ENCODE data around the gene SH3PXD2A. TPM values are rescaled to one million over a fixed set of nuclear protein-coding genes. Genes with fewer than 3 reads are reported as not detected.

SH3PXD2A gene
- total RNA-seq, 8 experiments from 2014 or later: 7.8 to 34.3 (median 12.8) TPM

DNA sequence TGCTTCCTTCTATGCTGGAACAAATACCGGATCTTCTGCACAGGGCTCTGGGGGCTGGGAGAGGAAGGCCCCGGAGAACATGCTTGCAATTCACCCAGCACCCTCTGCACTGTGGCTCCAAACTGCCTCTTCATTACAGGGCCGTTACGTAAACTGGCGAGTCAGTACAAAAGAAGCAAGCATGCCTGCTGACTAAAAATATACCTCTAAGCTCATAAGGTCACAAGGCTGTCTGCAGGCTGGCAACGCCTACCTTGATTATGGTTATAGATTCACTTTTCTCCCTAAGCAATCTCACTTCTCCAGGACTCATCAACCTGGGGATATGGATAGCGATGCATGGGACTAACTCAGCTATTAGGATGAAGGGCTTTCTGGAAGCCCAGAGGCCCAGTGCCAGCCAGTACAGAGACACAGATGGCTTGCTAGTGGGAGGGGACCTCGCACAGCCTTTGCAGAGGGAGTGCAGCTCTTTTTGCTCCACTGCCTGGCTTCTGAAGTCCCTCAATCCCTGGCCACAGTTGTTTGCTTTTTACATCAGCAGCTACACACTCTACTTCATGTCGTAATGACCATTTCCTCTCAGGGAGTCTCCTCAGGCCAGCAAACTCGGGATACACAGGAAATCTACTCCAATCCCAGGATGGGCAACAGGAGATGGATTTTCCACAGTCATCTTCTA, 96.1 kb downstream of the SH3PXD2A start:
- peak in 7 of 8 experiments; percentile 60 to 92 (median 80) for ATAC-seq (replicated peaks in 6 of 8)
- H3K4me3 ChIP-seq: no peak overlapping the region

DNA sequence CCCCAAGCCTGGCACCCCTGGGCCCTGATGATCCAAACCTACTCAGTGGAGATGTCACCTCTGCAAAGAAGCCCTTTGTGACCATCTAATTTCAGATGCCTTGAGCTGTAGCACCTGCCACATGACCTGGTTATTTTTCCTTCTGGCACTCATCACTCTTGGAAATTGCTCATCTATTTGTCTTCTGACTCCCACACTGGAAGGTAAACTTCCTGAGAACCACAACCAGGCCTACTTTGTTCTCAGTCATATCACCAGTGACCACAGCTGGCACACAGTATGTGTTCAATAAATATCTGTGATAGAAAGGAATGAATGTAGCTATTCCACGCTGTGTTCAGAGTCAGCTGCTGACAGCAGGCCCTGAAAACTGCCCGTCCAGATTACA, 97.1 kb downstream of the SH3PXD2A start:
- ATAC-seq (replicated peaks in 6 of 8): no peak
- in situ Hi-C loops (cut with MboI; ENCODE audit: low pct_unique_long_range_greater_than_20kb in 2 of 9, low sequenced_read_pairs in 9 of 9, unreplicated experiment in 9 of 9): no loop called here
- H3K4me3 ChIP-seq: no peak overlapping the region
- H3K4me1 ChIP-seq (replicated peaks in 1 of 2): peaks cover 14 to 17% of the 10 kb centered on the region in 2 donors
- H3K27ac ChIP-seq: peak overlapping the region in 1 of 2 donors; percentile 61
- WGBS, 10 experiments: 33 to 100% (median 87%) methylated on average over 1 to 2 of the region's 2 CpGs; no CpG with 5 or more reads in 3 of the 10 experiments

More for the DNA sequence above, 96.1 kb downstream of the SH3PXD2A start:
- in situ Hi-C loops (cut with MboI; ENCODE audit: low pct_unique_long_range_greater_than_20kb in 2 of 9, low sequenced_read_pairs in 9 of 9, unreplicated experiment in 9 of 9): no loop called here
- H3K4me1 ChIP-seq (replicated peaks in 1 of 2): peaks cover 16 to 18% of the 10 kb centered on the region in 2 donors
- WGBS, 10 experiments: 0 to 93% (median 36%) methylated on average over 1 to 9 of the region's 10 CpGs; no CpG with 5 or more reads in 1 of the 10 experiments
- peak overlapping the region; percentile 49 to 61 for H3K27ac ChIP-seq

DNA sequence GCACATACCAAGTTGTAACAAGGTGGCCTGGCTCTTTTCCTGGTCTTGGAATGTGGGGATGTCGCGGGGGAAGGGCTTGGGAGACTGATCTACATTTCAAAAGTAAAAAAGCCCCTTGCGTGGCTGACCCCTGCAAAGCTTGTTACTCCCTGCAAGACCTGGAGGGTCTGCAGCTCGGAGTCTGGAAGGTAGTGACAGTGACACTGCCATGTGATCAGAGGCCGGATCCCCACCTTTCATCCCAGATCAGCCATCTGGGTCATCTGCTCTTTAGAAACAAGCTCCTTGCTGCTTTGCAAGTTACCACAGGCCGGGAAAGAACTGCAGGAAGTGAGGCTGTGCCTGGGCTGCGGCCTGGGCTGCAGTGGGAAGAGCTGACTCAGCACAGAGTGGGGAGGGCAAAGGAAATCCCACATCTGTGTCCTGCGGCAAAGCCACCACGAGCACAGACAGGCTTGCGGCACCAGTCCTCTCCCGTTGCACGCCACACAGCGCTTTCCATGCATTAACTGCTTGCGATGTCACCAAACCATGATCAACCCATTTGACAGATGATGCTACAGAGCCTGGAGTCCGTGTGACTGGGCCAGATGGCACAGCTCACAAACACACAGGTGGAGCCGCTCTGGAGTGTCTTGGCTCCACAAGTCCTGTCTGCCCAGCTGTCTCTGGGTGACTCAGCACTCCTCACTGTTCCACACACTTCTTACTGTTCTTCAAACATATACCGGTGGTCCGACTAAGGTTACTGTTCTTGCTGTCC, 97.7 kb downstream of the SH3PXD2A start:
- 60 to 96% (median 69%) methylated on average over 1 to 11 of the region's 18 CpGs; no CpG with 5 or more reads in 1 of the 10 experiments for WGBS, 10 experiments
- ATAC-seq (replicated peaks in 6 of 8): peak in 2 of 8 experiments; percentile 67 to 76
- peaks cover 14 to 15% of the 10 kb centered on the region in 2 donors for H3K4me1 ChIP-seq (replicated peaks in 1 of 2)
- in situ Hi-C loops (cut with MboI; ENCODE audit: low pct_unique_long_range_greater_than_20kb in 2 of 9, low sequenced_read_pairs in 9 of 9, unreplicated experiment in 9 of 9): no loop called here
- no peak overlapping the region for H3K27ac ChIP-seq
- H3K4me3 ChIP-seq: no peak overlapping the region

DNA sequence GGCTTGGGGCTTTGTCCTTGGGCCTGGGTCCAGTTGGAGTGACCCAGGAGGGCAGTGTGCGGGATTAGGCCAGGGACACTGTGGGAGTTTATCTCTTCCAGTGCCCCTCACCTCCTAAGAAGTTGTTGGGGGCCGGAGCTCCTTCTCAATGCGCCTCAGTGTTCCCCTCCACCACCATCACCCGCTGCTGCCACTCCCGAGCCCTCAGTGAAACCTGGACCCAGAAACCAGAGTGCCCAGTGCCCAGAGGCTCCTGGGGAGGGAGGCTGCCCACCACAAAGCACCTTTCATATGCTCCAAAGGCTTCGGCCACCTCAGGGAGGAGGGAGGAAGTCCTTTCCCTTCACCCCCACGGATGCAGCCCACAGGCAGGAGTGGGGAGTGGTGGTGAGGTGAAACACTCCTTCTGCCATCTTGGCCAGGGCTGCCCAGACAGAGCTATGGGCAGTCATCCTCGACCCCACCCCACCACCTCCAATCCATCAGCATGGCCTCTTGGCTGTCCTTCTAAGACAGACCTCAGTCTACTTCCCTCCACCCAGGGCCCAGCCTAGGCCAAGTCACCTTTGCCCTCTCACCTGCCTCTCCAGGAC, 99.0 kb downstream of the SH3PXD2A start:
- no peak for ATAC-seq (replicated peaks in 6 of 8)
- peaks cover 14 to 15% of the 10 kb centered on the region in 2 donors for H3K4me1 ChIP-seq (replicated peaks in 1 of 2)
- no peak overlapping the region for H3K4me3 ChIP-seq
- WGBS, 10 experiments: 67 to 100% (median 91%) methylated on average over 1 to 5 of the region's 8 CpGs; no CpG with 5 or more reads in 5 of the 10 experiments
- H3K27ac ChIP-seq: no peak overlapping the region
- in situ Hi-C loops (cut with MboI; ENCODE audit: low pct_unique_long_range_greater_than_20kb in 2 of 9, low sequenced_read_pairs in 9 of 9, unreplicated experiment in 9 of 9): no loop called here

DNA sequence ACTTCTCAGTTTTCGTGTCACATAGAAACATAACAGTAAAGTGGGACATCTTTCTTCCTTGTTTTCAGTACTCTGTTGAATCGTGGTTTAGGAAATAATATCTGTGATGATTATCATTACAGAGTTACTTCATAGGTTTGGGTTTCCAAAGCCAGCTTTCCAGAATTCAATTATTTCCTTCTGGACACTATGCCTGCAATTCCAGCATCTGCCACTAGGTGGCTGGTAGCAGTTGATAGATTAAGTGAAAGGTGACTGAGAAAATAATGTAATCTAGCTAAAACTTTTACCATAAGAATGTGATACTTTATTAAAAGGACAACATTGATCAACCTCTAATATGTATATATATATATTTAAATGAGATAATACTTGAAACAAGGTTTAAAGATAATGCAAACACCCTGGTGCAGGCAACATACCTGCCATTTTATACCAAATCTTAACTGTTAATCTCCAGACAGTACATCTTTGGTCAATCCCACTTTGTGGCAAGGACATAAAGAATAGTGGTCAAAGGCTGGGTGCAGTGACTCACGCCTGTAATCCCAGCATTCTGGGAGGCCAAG, 102.6 kb downstream of the SH3PXD2A start:
- Histone ChIP-seq H3K4me3 (no peak overlapping the region), H3K27ac (no peak overlapping the region), H3K4me1 (replicated peaks in 1 of 2) (no peaks in the 10 kb centered on the region)
- ATAC-seq (replicated peaks in 6 of 8): no peak
- in situ Hi-C loops (cut with MboI; ENCODE audit: low pct_unique_long_range_greater_than_20kb in 2 of 9, low sequenced_read_pairs in 9 of 9, unreplicated experiment in 9 of 9): no loop called here
- 40 to 85% (median 71%) methylated on average over 1 to 3 of the region's 3 CpGs; no CpG with 5 or more reads in 1 of the 10 experiments for WGBS, 10 experiments

DNA sequence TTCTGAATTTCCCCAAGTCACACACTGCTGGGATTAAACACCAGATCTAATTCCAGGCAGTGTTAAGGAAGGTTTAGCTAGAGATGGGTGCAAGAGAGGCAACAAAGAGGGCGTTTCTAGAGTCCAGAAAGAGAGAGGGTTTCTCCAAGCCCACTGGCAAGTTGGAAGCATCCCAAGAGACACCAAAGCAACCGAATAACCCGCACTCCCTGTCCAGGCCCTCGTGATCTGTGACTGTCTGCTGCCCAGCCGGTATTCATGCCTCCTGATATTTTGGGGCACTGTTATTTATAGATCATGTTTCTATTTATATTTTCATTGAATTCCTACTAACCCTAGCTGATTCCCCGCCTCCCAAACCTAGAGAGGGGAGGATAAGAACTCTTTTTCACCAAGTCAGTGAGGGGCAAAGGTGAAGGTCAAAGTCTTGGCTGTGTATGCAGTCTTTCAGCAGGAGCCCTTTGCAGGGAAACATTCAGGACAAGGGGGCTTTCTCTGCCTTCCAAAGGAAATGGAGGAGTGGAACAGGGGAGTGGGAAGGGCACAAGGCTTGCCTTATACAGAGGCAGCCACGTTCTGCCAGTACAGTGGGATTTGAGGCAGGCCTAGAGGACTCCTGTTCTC, 103.6 kb downstream of the SH3PXD2A start:
- Histone ChIP-seq H3K4me3 (no peak overlapping the region), H3K4me1 (replicated peaks in 1 of 2) (no peaks in the 10 kb centered on the region), H3K27ac (no peak overlapping the region)
- in situ Hi-C loops (cut with MboI; ENCODE audit: low pct_unique_long_range_greater_than_20kb in 2 of 9, low sequenced_read_pairs in 9 of 9, unreplicated experiment in 9 of 9): no loop called here
- ATAC-seq (replicated peaks in 6 of 8): no peak
- WGBS, 10 experiments: 63 to 100% (median 84%) methylated on average over 1 to 7 of the region's 7 CpGs; no CpG with 5 or more reads in 1 of the 10 experiments

DNA sequence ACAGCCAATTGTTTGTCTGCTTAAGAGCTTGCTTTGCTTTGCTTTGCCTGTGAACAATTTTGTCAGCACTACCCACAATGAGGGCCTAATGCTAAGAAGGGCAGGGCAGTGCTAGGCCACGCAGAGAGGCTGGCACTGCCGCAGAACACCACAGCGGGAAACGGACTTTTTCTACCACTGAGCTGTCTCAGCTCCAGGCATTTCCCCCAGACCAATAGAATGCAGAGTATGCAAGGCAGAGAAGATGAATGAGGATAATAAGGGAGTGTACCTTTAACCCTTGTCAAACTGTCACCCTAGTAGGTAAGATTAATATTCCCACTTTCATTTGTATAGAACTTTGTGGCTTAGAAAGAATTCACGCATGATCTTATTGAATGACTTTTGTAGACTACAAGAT, 104.5 kb downstream of the SH3PXD2A start:
- no peak overlapping the region for H3K27ac ChIP-seq
- H3K4me1 ChIP-seq (replicated peaks in 1 of 2): no peaks in the 10 kb centered on the region
- ATAC-seq (replicated peaks in 6 of 8): no peak
- no peak overlapping the region for H3K4me3 ChIP-seq
- 71 to 100% (median 86%) methylated on average over 1 to 5 of the region's 5 CpGs; no CpG with 5 or more reads in 1 of the 10 experiments for WGBS, 10 experiments
- in situ Hi-C loops (cut with MboI; ENCODE audit: low pct_unique_long_range_greater_than_20kb in 2 of 9, low sequenced_read_pairs in 9 of 9, unreplicated experiment in 9 of 9): no loop called here

DNA sequence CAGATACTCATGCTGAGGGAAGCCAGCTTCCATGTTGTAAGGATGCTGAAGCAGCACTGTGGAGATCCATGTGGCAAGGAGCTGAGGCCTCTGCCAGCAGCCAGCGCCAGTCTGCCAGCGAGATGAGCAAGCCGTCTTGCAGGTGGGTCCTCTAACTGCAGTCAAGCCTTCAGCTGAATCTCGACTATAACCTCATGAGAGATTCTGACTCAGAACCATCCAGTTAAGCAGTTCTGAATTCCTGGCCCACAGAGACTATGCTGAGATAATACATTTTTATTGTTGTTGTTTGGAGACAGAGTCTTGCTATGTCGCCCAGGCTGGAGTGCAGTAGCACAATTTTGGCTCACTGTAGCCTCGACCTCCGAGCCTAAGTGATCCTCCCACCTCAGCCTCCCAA, 105.6 kb downstream of the SH3PXD2A start:
- Histone ChIP-seq H3K4me3 (no peak overlapping the region), H3K4me1 (replicated peaks in 1 of 2) (no peaks in the 10 kb centered on the region), H3K27ac (no peak overlapping the region)
- no peak for ATAC-seq (replicated peaks in 6 of 8)
- WGBS, 10 experiments: 80 to 100% (median 95%) methylated on average over 1 to 4 of the region's 7 CpGs; no CpG with 5 or more reads in 1 of the 10 experiments
- in situ Hi-C loops (cut with MboI; ENCODE audit: low pct_unique_long_range_greater_than_20kb in 2 of 9, low sequenced_read_pairs in 9 of 9, unreplicated experiment in 9 of 9): no loop called here

DNA sequence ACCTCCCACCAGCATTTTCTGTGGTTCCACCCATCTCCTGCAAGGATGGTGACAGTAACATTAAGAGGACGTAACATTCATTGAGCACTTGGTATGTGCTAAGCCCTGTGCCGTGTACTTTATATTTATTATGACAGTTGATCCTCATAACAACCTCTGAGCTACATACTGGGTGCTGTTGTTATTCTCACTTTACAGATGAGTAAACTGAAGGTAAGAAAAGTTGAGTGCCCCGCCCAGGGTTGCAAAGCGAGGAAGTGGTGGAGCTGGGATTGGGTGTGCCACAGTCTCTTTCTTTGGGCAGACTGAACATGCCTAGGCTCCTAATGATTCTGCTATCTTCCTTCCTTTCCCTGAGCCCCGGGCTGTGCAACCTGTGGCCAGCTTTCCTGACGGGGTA, 107.4 kb downstream of the SH3PXD2A start:
- in situ Hi-C loops (cut with MboI; ENCODE audit: low pct_unique_long_range_greater_than_20kb in 2 of 9, low sequenced_read_pairs in 9 of 9, unreplicated experiment in 9 of 9): no loop called here
- WGBS, 10 experiments: 35 to 100% (median 91%) methylated on average over 1 to 6 of the region's 6 CpGs; no CpG with 5 or more reads in 4 of the 10 experiments
- no peaks in the 10 kb centered on the region for H3K4me1 ChIP-seq (replicated peaks in 1 of 2)
- H3K4me3 ChIP-seq: no peak overlapping the region
- ATAC-seq (replicated peaks in 6 of 8): peak in 2 of 8 experiments; percentile 8 to 37
- no peak overlapping the region for H3K27ac ChIP-seq

DNA sequence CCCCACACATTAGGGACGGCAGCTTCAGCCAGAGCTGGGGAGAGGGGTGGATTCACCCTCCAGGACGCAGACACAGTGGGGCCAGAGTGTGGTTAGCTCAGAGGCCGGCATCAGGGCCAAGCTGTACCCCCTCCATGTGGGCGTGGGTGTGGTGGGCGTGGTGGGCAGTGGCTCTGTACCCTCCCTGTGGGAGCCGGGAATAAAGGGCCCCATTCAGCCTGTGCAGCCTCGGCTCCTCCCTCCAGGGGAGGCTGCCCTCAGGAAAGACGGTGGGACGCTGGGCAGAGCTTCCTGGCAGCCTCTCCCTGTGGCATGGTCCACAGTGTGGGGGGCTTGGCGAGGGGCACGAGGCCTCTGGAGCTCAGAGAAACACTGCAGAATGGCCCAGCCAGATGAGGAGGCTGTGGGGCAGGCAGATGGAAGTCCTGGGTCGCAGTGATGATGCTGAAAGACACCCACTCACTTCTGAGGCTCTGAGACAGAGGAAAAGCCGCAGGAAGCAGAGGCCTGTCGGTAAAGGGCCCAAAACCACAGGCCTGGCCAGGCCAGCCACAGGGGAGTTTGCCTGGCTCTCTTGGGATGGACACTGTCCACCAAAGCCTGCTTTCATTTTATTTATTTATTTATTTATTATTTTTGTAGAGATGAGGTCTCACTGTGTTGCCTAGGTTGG, 108.0 kb downstream of the SH3PXD2A start:
- no peak overlapping the region for H3K4me3 ChIP-seq
- ATAC-seq (replicated peaks in 6 of 8): peak in 3 of 8 experiments; percentile 12 to 70 (median 18)
- WGBS, 10 experiments: 20 to 100% (median 72%) methylated on average over 1 to 7 of the region's 14 CpGs; no CpG with 5 or more reads in 6 of the 10 experiments
- H3K4me1 ChIP-seq (replicated peaks in 1 of 2): no peaks in the 10 kb centered on the region
- no peak overlapping the region for H3K27ac ChIP-seq
- in situ Hi-C loops (cut with MboI; ENCODE audit: low pct_unique_long_range_greater_than_20kb in 2 of 9, low sequenced_read_pairs in 9 of 9, unreplicated experiment in 9 of 9): no loop called here

DNA sequence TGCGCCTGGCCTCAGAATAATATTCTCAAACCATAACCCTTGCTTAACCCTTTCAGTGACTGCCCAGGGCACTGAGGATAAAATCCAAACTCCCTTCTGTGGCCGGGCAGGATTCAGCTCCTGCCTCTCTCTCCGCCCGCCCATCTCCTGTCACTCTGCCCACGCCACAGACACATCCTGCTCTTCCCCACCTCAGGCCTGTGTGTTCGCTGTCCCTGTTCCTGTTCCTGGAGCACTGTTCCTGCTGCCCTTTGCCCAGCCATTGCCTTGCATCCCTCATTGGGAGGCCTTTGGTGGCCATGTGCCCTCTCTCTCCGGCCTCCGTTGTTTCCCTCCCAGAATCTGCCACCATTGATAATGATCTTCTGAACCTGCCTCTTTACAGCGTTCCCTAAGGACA, 108.8 kb downstream of the SH3PXD2A start:
- WGBS, 10 experiments: 47 to 100% (median 80%) methylated on average over 1 to 4 of the region's 9 CpGs; no CpG with 5 or more reads in 3 of the 10 experiments

More for the DNA sequence above, 108.8 kb downstream of the SH3PXD2A start:
- in situ Hi-C loops (cut with MboI; ENCODE audit: low pct_unique_long_range_greater_than_20kb in 2 of 9, low sequenced_read_pairs in 9 of 9, unreplicated experiment in 9 of 9): no loop called here
- H3K4me1 ChIP-seq (replicated peaks in 1 of 2): no peaks in the 10 kb centered on the region
- H3K4me3 ChIP-seq: no peak overlapping the region
- no peak for ATAC-seq (replicated peaks in 6 of 8)
- H3K27ac ChIP-seq: no peak overlapping the region
